Coronary artery (tissue), 2 donors: ENCODE results near the gene SLC29A3.

ENCODE experiments used
- DNase-seq: peaks from one replicate; pipeline ENCODE4 v3.0.0-alpha.2; 2017; ENCODE audit warnings: low spot score
- H3K27ac ChIP-seq, 2 donors: fragments of 200-600 bp; sonication (generic); one replicate each; pipeline ENCODE4 v1.5.1; 2016 to 2019
- H3K4me3 ChIP-seq: fragments of 200-600 bp; sonication (generic); 2 replicates; pipeline ENCODE4 v1.5.1; 2016; ENCODE audit warnings: mild to moderate bottlenecking, moderate library complexity
- CTCF ChIP-seq: fragments of 200-600 bp; sonication (generic); IDR thresholded peaks from one replicate; pipeline ENCODE4 v1.5.1; 2019; ENCODE audit warnings: antibody characterized with exemption

SLC29A3 gene

GRCh38 chr10:71378336-71379117 lies 59.5 kb downstream of the SLC29A3 start:
- DNase-seq, result no peak
- Histone ChIP-seq H3K4me3 (no peak overlapping the region), H3K27ac (peak overlapping the region in 1 of 2 donors; percentile 45)
- TF ChIP-seq CTCF, result no peak

GRCh38 chr10:71379118-71379766 lies 60.2 kb downstream of the SLC29A3 start:
- Histone ChIP-seq H3K27ac (peak overlapping the region in 1 of 2 donors; percentile 45), H3K4me3 (no peak overlapping the region)
- TF ChIP-seq CTCF, result no peak
- DNase-seq, result no peak

GRCh38 chr10:71380841-71381240 lies 61.8 kb downstream of the SLC29A3 start:
- H3K27ac ChIP-seq, result no peak overlapping the region
- no peak overlapping the region for H3K4me3 ChIP-seq
- no peak for TF ChIP-seq CTCF
- DNase-seq, result no peak

GRCh38 chr10:71381611-71382010 lies 62.6 kb downstream of the SLC29A3 start:
- Histone ChIP-seq H3K27ac (no peak overlapping the region), H3K4me3 (no peak overlapping the region)
- no peak for TF ChIP-seq CTCF
- DNase-seq, result no peak

- no peak overlapping the region for H3K27ac ChIP-seq
- DNase-seq, result no peak
- no peak overlapping the region for H3K4me3 ChIP-seq
- TF ChIP-seq CTCF, result no peak
Measured at GRCh38 chr10:71382028-71382427, 63.0 kb downstream of the SLC29A3 start.

- no peak for TF ChIP-seq CTCF
- Histone ChIP-seq H3K27ac (no peak overlapping the region), H3K4me3 (no peak overlapping the region)
- DNase-seq, result no peak
Measured at GRCh38 chr10:71382757-71383156, 63.7 kb downstream of the SLC29A3 start.
